Breast epithelium (tissue), 4 donors: Measurements from ENCODE around the gene SKAP1. TPM values are rescaled to one million over a fixed set of nuclear protein-coding genes. Genes with fewer than 3 reads are reported as not detected.

Experiments used
- DNase-seq, 2 donors: peaks; one replicate each; pipeline ENCODE4 v3.0.0-alpha.2; 2019; ENCODE audit warnings: low spot score in 2 of 2
- H3K27ac ChIP-seq, 2 donors: fragments of 200-600 bp; sonication (generic) in 1 of 2; one replicate each; pipeline ENCODE4 v1.5.1; 2016 to 2019; ENCODE audit warnings: mild to moderate bottlenecking in 1 of 2
- H3K27me3 ChIP-seq, 2 donors: fragments of 200-600 bp; sonication (generic) in 1 of 2; one replicate each; pipeline versions ENCODE4 v1.5.1 to v1.6.0; 2017 to 2019; ENCODE audit warnings: control low read depth in 1 of 2, mild to moderate bottlenecking in 1 of 2
- H3K36me3 ChIP-seq: fragments of 200-600 bp; one replicate; pipeline ENCODE4 v1.5.1; 2019
- H3K4me1 ChIP-seq, 2 donors: fragments of 200-600 bp; sonication (generic); one replicate each; pipeline ENCODE4 v1.5.1; 2016 to 2019; ENCODE audit warnings: control low read depth in 1 of 2
- H3K4me3 ChIP-seq, 3 donors: fragments of 200-600 bp; sonication (generic); 1 replicate in 2 of 3; 2 replicates in 1 of 3; pipeline ENCODE4 v1.5.1; 2016 to 2019; ENCODE audit warnings: mild to moderate bottlenecking in 3 of 3, moderate library complexity in 2 of 3
- H3K9me3 ChIP-seq, 2 donors: fragments of 200-600 bp; sonication (generic) in 1 of 2; one replicate each; pipeline ENCODE4 v1.5.1; 2016 to 2019; ENCODE audit warnings: control low read depth in 1 of 2
- POLR2A ChIP-seq: fragments of 450-650 bp; IDR thresholded peaks from one replicate; pipeline ENCODE4 v1.6.1; 2016; ENCODE audit warnings: antibody characterized with exemption, mild to moderate bottlenecking, moderate library complexity
- POLR2AphosphoS5 ChIP-seq, 3 donors: sonication (generic); formaldehyde crosslinking; IDR thresholded peaks; one replicate each; pipeline ENCODE4 v1.6.1; 2017; ENCODE audit warnings: antibody characterized with exemption in 3 of 3
- intact Hi-C: fragments of 100-400 bp; cut with DNase I; formaldehyde crosslinking; loops from one replicate; pipeline ENCODE4 v1.15.1; 2023; ENCODE audit warnings: low total_unique reads
- total RNA-seq, 3 donors: library from RNA; depleted of rRNA; stranded (reverse); fragments of >200 nt; gene quantifications; one replicate each; pipeline ENCODE4 v1.1.0, GENCODE V29; 2016
- TF ChIP-seq, protein P1 (sequence below), 3 donors: fragments of 450-650 bp; IDR thresholded peaks; one replicate each; pipeline ENCODE4 v1.5.1; 2016 to 2017; ENCODE audit warnings: antibody characterized with exemption in 3 of 3, mild to moderate bottlenecking in 3 of 3, moderate library complexity in 3 of 3

SKAP1 gene
- total RNA-seq, 3 donors from 2014 or later = 1.1 to 7.5 (median 5.9) TPM

- TF ChIP-seq POLR2AphosphoS5 (IDR thresholded peaks at IDR 0.05) = no peak
- no peak for TF ChIP-seq POLR2A
- TF ChIP-seq, protein P1, sequence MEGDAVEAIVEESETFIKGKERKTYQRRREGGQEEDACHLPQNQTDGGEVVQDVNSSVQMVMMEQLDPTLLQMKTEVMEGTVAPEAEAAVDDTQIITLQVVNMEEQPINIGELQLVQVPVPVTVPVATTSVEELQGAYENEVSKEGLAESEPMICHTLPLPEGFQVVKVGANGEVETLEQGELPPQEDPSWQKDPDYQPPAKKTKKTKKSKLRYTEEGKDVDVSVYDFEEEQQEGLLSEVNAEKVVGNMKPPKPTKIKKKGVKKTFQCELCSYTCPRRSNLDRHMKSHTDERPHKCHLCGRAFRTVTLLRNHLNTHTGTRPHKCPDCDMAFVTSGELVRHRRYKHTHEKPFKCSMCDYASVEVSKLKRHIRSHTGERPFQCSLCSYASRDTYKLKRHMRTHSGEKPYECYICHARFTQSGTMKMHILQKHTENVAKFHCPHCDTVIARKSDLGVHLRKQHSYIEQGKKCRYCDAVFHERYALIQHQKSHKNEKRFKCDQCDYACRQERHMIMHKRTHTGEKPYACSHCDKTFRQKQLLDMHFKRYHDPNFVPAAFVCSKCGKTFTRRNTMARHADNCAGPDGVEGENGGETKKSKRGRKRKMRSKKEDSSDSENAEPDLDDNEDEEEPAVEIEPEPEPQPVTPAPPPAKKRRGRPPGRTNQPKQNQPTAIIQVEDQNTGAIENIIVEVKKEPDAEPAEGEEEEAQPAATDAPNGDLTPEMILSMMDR (IDR thresholded peaks at IDR 0.05) = no peak
- no peak for DNase-seq
- H3K4me1 ChIP-seq = no peaks in the 10 kb centered on the region
- no peaks in the 10 kb centered on the region for H3K9me3 ChIP-seq
- H3K27me3 ChIP-seq = peaks cover 0 to 26% of the 10 kb centered on the region in 2 donors
- no peak overlapping the region for H3K4me3 ChIP-seq
- H3K36me3 ChIP-seq = no peaks in the 10 kb centered on the region
- intact Hi-C loops = loop anchor here (5.0 to 10.0 kb wide), 2 partner anchors 59 to 219 kb away; no protein-coding TSS in a partner anchor
- no peak overlapping the region for H3K27ac ChIP-seq
These were observed 33.5 kb upstream of the SKAP1 start for GRCh38 chr17:48463526-48463925.

GRCh38 chr17:48462946-48463345, 32.9 kb upstream of the SKAP1 start:
- Histone ChIP-seq H3K9me3 (no peaks in the 10 kb centered on the region), H3K4me3 (no peak overlapping the region), H3K4me1 (no peaks in the 10 kb centered on the region), H3K27me3 (peaks cover 0 to 26% of the 10 kb centered on the region in 2 donors), H3K36me3 (no peaks in the 10 kb centered on the region), H3K27ac (no peak overlapping the region)
- TF ChIP-seq POLR2A (no peak), POLR2AphosphoS5 (IDR thresholded peaks at IDR 0.05) (no peak)
- TF ChIP-seq, protein P1 (IDR thresholded peaks at IDR 0.05) = no peak
- DNase-seq = no peak
- intact Hi-C loops = loop anchor here (5.0 to 10.0 kb wide), 2 partner anchors 59 to 218 kb away; no protein-coding TSS in a partner anchor

GRCh38 chr17:48460052-48460451, 30.0 kb upstream of the SKAP1 start:
- Histone ChIP-seq H3K4me1 (no peaks in the 10 kb centered on the region), H3K27ac (no peak overlapping the region), H3K9me3 (peaks cover 0 to 3% of the 10 kb centered on the region in 2 donors), H3K27me3 (peaks cover 0 to 18% of the 10 kb centered on the region in 2 donors), H3K36me3 (no peaks in the 10 kb centered on the region), H3K4me3 (no peak overlapping the region)
- no peak for TF ChIP-seq POLR2A
- TF ChIP-seq, protein P1 (IDR thresholded peaks at IDR 0.05) = no peak
- no peak for TF ChIP-seq POLR2AphosphoS5 (IDR thresholded peaks at IDR 0.05)
- intact Hi-C loops = loop anchor here (5.0 to 10.0 kb wide), 2 partner anchors 62 to 215 kb away; no protein-coding TSS in a partner anchor
- no peak for DNase-seq

- Histone ChIP-seq H3K4me3 (no peak overlapping the region), H3K9me3 (peaks cover 7 to 8% of the 10 kb centered on the region in 2 donors), H3K27ac (no peak overlapping the region), H3K36me3 (no peaks in the 10 kb centered on the region), H3K27me3 (peaks cover 0 to 17% of the 10 kb centered on the region in 2 donors), H3K4me1 (no peaks in the 10 kb centered on the region)
- intact Hi-C loops = no loop called here
- TF ChIP-seq, protein P1 (IDR thresholded peaks at IDR 0.05) = no peak
- TF ChIP-seq POLR2A = no peak
- TF ChIP-seq POLR2AphosphoS5 (IDR thresholded peaks at IDR 0.05) = no peak
- no peak for DNase-seq
These were observed 29.2 kb upstream of the SKAP1 start for GRCh38 chr17:48459070-48459844.
